Muscle of back (tissue), 11 donors: ENCODE data around the gene SMURF1. TPM values are rescaled to one million over a fixed set of nuclear protein-coding genes. Genes with fewer than 3 reads are reported as not detected.

Source experiments
- DNase-seq, 3 donors: peaks; one replicate each; pipeline versions ENCODE4 v3.0.0 to v3.0.0-alpha.2; 2013
- polyA plus RNA-seq, 10 donors: library from polyadenylated mRNA; unstranded; fragments of 120-200 nt; gene quantifications; one replicate each; pipeline ENCODE4 v1.2.1, GENCODE V29; 2013; ENCODE audit not compliant: insufficient read length in 10 of 10

The SMURF1 gene
- polyA plus RNA-seq, 10 donors: 8.4 to 13.1 (median 8.9) TPM

- no peak for DNase-seq
These were observed 44.9 kb downstream of the SMURF1 start for GRCh38 chr7:99098824-99099498.

GRCh38 chr7:99098286-99098823 lies 45.6 kb downstream of the SMURF1 start:
- DNase-seq: no peak

- DNase-seq: no peak
These were observed 46.2 kb downstream of the SMURF1 start for GRCh38 chr7:99097730-99098129.

- DNase-seq: no peak
These were observed 47.6 kb downstream of the SMURF1 start for GRCh38 chr7:99096124-99096887.

- no peak for DNase-seq
These were observed 48.2 kb downstream of the SMURF1 start for GRCh38 chr7:99095698-99096097.

- DNase-seq: no peak
These were observed 49.5 kb downstream of the SMURF1 start for GRCh38 chr7:99094401-99094800.

- DNase-seq: no peak
These were observed 51.7 kb downstream of the SMURF1 start for GRCh38 chr7:99092064-99092720.

GRCh38 chr7:99090771-99091542 lies 53.0 kb downstream of the SMURF1 start:
- DNase-seq: peak in 2 of 3 donors; percentile 29 to 55

GRCh38 chr7:99089914-99090629 lies 53.8 kb downstream of the SMURF1 start:
- no peak for DNase-seq

- no peak for DNase-seq
These were observed 57.0 kb downstream of the SMURF1 start for GRCh38 chr7:99086944-99087343.

- DNase-seq: no peak
These were observed 57.4 kb downstream of the SMURF1 start for GRCh38 chr7:99086532-99086931.

GRCh38 chr7:99083733-99084132 lies 60.2 kb downstream of the SMURF1 start:
- DNase-seq: no peak

- no peak for DNase-seq
These were observed 60.7 kb downstream of the SMURF1 start for GRCh38 chr7:99083068-99083651.

- no peak for DNase-seq
These were observed 63.2 kb downstream of the SMURF1 start for GRCh38 chr7:99080679-99081078.

- peak in 1 of 3 donors; percentile 49 for DNase-seq
These were observed 64.8 kb downstream of the SMURF1 start for GRCh38 chr7:99079104-99079503.

GRCh38 chr7:99078416-99078815 lies 65.5 kb downstream of the SMURF1 start:
- no peak for DNase-seq

GRCh38 chr7:99076615-99077014 lies 67.3 kb downstream of the SMURF1 start:
- DNase-seq: no peak

- no peak for DNase-seq
These were observed 70.0 kb downstream of the SMURF1 start for GRCh38 chr7:99073839-99074446.

GRCh38 chr7:99072126-99072525 lies 71.8 kb downstream of the SMURF1 start:
- no peak for DNase-seq

- no peak for DNase-seq
These were observed 73.5 kb downstream of the SMURF1 start for GRCh38 chr7:99070361-99070760.
